ENCODE data around the gene RNF225. TPM values are rescaled to one million over a fixed set of nuclear protein-coding genes. Genes with fewer than 3 reads are reported as not detected.

The RNF225 gene
- total and polyA plus RNA-seq, 2 donors (not counting 1 experiment from before 2014, with no cell fraction given), result 0.49 TPM; not detected in 1

GRCh38 chr19:58392945-58393724 is 2.3 kb upstream of the RNF225 start:
- Histone ChIP-seq H3K27ac (ENCODE audit: low read length in 2 of 2) (no peak overlapping the region), H3K36me3 (replicated peaks in 1 of 2; ENCODE audit: control extremely low read depth in 1 of 2, control insufficient read depth in 1 of 2, extremely low read depth in 1 of 2, insufficient read depth in 2 of 2, low read length in 1 of 2) (peaks cover 5 to 49% of the 10 kb centered on the region in 2 experiments), H3K27me3 (replicated peaks in 1 of 4; ENCODE audit: control extremely low read depth in 1 of 4, control insufficient read depth in 3 of 4, insufficient read depth in 4 of 4, low read length in 3 of 4) (peaks cover 0 to 23% (median 9%) of the 10 kb centered on the region in 4 experiments), H3K9ac (ENCODE audit: low read length) (no peak overlapping the region), H3K4me1 (ENCODE audit: control insufficient read depth in 2 of 2, insufficient read depth in 2 of 2, low read length in 2 of 2) (peaks cover 6 to 11% of the 10 kb centered on the region in 2 donors), H2AFZ (ENCODE audit: insufficient read depth, low read depth, low read length, poor library complexity, severe bottlenecking) (no peak overlapping the region), H3K79me2 (ENCODE audit: control insufficient read depth, insufficient read depth, low read length) (peaks cover 44% of the 10 kb centered on the region), H3K9me3 (ENCODE audit: control extremely low read depth in 1 of 3, control insufficient read depth in 2 of 3, insufficient read depth in 1 of 3, low read length in 2 of 3) (peaks cover 0 to 12% (median 0%) of the 10 kb centered on the region in 3 donors), H4K20me1 (ENCODE audit: control insufficient read depth, insufficient read depth, low read length, poor library complexity, severe bottlenecking) (peaks cover 58% of the 10 kb centered on the region), H3K4me2 (replicated peaks; ENCODE audit: low read depth, low read length, poor library complexity, severe bottlenecking) (no peak overlapping the region), H3K4me3 (ENCODE audit: control extremely low read depth in 1 of 5, extremely low read depth in 1 of 5, insufficient read depth in 1 of 5, low read depth in 2 of 5, low read length in 4 of 5) (no peak overlapping the region)
- Mint-ChIP-seq H3K27ac (no peak overlapping the region), H3K27me3 (no peaks in the 10 kb centered on the region), H3K4me3 (no peak overlapping the region), H3K4me1 (peaks cover 16% of the 10 kb centered on the region), H3K9me3 (ENCODE audit: insufficient read depth) (no peaks in the 10 kb centered on the region)
- intact Hi-C loops (cut with micrococcal nuclease), result no loop called here
- ATAC-seq (ENCODE audit: low read depth) (no peak), DNase-seq (peak; percentile 24)
- TF ChIP-seq EZH2 (IDR thresholded peaks at IDR 0.05; ENCODE audit: borderline replicate concordance, insufficient read depth, low read depth, low read length, poor library complexity, severe bottlenecking) (no peak), CTCF (IDR thresholded peaks at IDR 0.05) (no peak)
- CTCF ChIA-PET, result no interaction called here
- 91% methylated on average over 18 of the region's 26 CpGs for WGBS (ENCODE audit: insufficient coverage)
- POLR2A ChIA-PET, result no interaction called here

- H3K4me1 Mint-ChIP-seq, result peaks cover 13% of the 10 kb centered on the region
- peaks cover 52% of the 10 kb centered on the region for H4K20me1 ChIP-seq (ENCODE audit: control insufficient read depth, insufficient read depth, low read length, poor library complexity, severe bottlenecking)
- H2AFZ ChIP-seq (ENCODE audit: insufficient read depth, low read depth, low read length, poor library complexity, severe bottlenecking), result no peak overlapping the region
- no peaks in the 10 kb centered on the region for H3K27me3 Mint-ChIP-seq
- 100% methylated on average over 3 of the region's 4 CpGs for WGBS (ENCODE audit: insufficient coverage)
- no peak overlapping the region for H3K9ac ChIP-seq (ENCODE audit: low read length)
- intact Hi-C loops (cut with micrococcal nuclease), result no loop called here
- no peak overlapping the region for H3K4me2 ChIP-seq (replicated peaks; ENCODE audit: low read depth, low read length, poor library complexity, severe bottlenecking)
- H3K27ac ChIP-seq (ENCODE audit: low read length in 2 of 2), result no peak overlapping the region
- no peak overlapping the region for H3K4me3 Mint-ChIP-seq
- TF ChIP-seq EZH2 (IDR thresholded peaks at IDR 0.05; ENCODE audit: borderline replicate concordance, insufficient read depth, low read depth, low read length, poor library complexity, severe bottlenecking), result no peak
- TF ChIP-seq CTCF (IDR thresholded peaks at IDR 0.05), result no peak
- POLR2A ChIA-PET, result no interaction called here
- no peaks in the 10 kb centered on the region for H3K9me3 Mint-ChIP-seq (ENCODE audit: insufficient read depth)
- peaks cover 39% of the 10 kb centered on the region for H3K79me2 ChIP-seq (ENCODE audit: control insufficient read depth, insufficient read depth, low read length)
- CTCF ChIA-PET, result no interaction called here
- H3K27me3 ChIP-seq (replicated peaks in 1 of 4; ENCODE audit: control extremely low read depth in 1 of 4, control insufficient read depth in 3 of 4, insufficient read depth in 4 of 4, low read length in 3 of 4), result peaks cover 0 to 27% (median 10%) of the 10 kb centered on the region in 4 experiments
- no peak overlapping the region for H3K27ac Mint-ChIP-seq
- ATAC-seq (ENCODE audit: low read depth), result no peak
- peaks cover 0 to 12% (median 0%) of the 10 kb centered on the region in 3 donors for H3K9me3 ChIP-seq (ENCODE audit: control extremely low read depth in 1 of 3, control insufficient read depth in 2 of 3, insufficient read depth in 1 of 3, low read length in 2 of 3)
- H3K36me3 ChIP-seq (replicated peaks in 1 of 2; ENCODE audit: control extremely low read depth in 1 of 2, control insufficient read depth in 1 of 2, extremely low read depth in 1 of 2, insufficient read depth in 2 of 2, low read length in 1 of 2), result peaks cover 3 to 44% of the 10 kb centered on the region in 2 experiments
- H3K4me1 ChIP-seq (ENCODE audit: control insufficient read depth in 2 of 2, insufficient read depth in 2 of 2, low read length in 2 of 2), result peaks cover 4 to 6% of the 10 kb centered on the region in 2 donors
- no peak overlapping the region for H3K4me3 ChIP-seq (ENCODE audit: control extremely low read depth in 1 of 5, extremely low read depth in 1 of 5, insufficient read depth in 1 of 5, low read depth in 2 of 5, low read length in 4 of 5)
- no peak for DNase-seq
These were observed 1.8 kb upstream of the RNF225 start for GRCh38 chr19:58393725-58394033.

All from B cell (primary cell).